GM18498 (cell line): ENCODE measurements around the gene ZFP82.

Source experiments
- ATAC-seq: cut with Tn5 transposase; IDR thresholded peaks from one replicate; pipeline ENCODE4 v1.9.1; 2021; ENCODE audit warnings: mild to moderate bottlenecking, moderate library complexity; ENCODE audit not compliant: unreplicated experiment

Gene ZFP82

GRCh38 chr19:36373638-36374156, 44.7 kb downstream of the ZFP82 start:
- no peak for ATAC-seq

GRCh38 chr19:36371886-36372285, 46.6 kb downstream of the ZFP82 start:
- ATAC-seq = no peak

- no peak for ATAC-seq
These were observed 54.6 kb downstream of the ZFP82 start for GRCh38 chr19:36363845-36364244.
